SK-N-SH treated with all-trans-retinoic acid at 6 μM for 48 hours (cell line): Measurements from ENCODE around the gene VWF.

Source experiments
- ZFP3 ChIP-seq: fragments of 250-450 bp; sonication (Bioruptor Pico); IDR thresholded peaks from 2 replicates; pipeline ENCODE4 v1.5.0; 2020; ENCODE audit warnings: mild to moderate bottlenecking, moderate library complexity
- ZNF565 ChIP-seq: fragments of 450-650 bp; formaldehyde crosslinking; conservative IDR thresholded peaks from 2 replicates; pipeline ENCODE4 v1.5.0; 2020; ENCODE audit warnings: low read depth, mild to moderate bottlenecking, moderate library complexity

GRCh38 chr12:6093764-6094163 is 30.7 kb downstream of the VWF start:
- TF ChIP-seq ZNF565 (CRISPR knock-in tag) (no peak), ZFP3 (no peak)
